GM12891 (cell line): ENCODE data around the gene RHOT1.

Experiments used
- POLR2A ChIP-seq: IDR thresholded peaks from 2 replicates; pipeline ENCODE4 v1.6.1; 2011; ENCODE audit warnings: low read depth, low read length, control low read depth
- POLR2AphosphoS5 ChIP-seq: IDR thresholded peaks from 2 replicates; pipeline ENCODE4 v1.6.1; 2011; ENCODE audit warnings: low read depth, low read length, control low read depth
- POU2F2 ChIP-seq: IDR thresholded peaks from 2 replicates; pipeline ENCODE4 v1.6.1; 2011; ENCODE audit warnings: low read depth, mild to moderate bottlenecking, control low read depth, low read length, moderate library complexity
- TAF1 ChIP-seq: IDR thresholded peaks from 2 replicates; pipeline ENCODE4 v1.6.1; 2011; ENCODE audit warnings: low read depth, low read length, control low read depth

GRCh38 chr17:32266051-32266388 lies 123.7 kb downstream of the RHOT1 start:
- TF ChIP-seq POLR2A (no peak), POU2F2 (no peak), POLR2AphosphoS5 (no peak), TAF1 (no peak)
